ENCODE measurements around the gene SPRR2B.
"Not testable (repeated sequence)": the region's sequence is repeated elsewhere in the genome, so short reads cannot be mapped to it uniquely, and the experiment has no call there.

SPRR2B gene

GRCh38 chr1:153032677-153033308 lies 38.6 kb downstream of the SPRR2B start:
- DNase-seq = no peak

- no peak for DNase-seq
These were observed 39.3 kb downstream of the SPRR2B start for GRCh38 chr1:153032073-153032472.

- no peak for DNase-seq
These were observed 40.5 kb downstream of the SPRR2B start, which contains the start of gene SPRR1B for GRCh38 chr1:153030895-153031294. TSS of gene SPRR1B (plus strand) at chr1:153031203. CDS start at chr1:153032346, 1,143 bp downstream.

- no peak for DNase-seq
These were observed 42.6 kb downstream of the SPRR2B start for GRCh38 chr1:153028766-153029165.

- DNase-seq = no peak
These were observed 45.6 kb downstream of the SPRR2B start for GRCh38 chr1:153025797-153026196.

- no peak for DNase-seq
These were observed 47.0 kb downstream of the SPRR2B start for GRCh38 chr1:153024413-153024812.

- no peak for DNase-seq
These were observed 48.3 kb downstream of the SPRR2B start for GRCh38 chr1:153023109-153023508.

GRCh38 chr1:153022340-153022739 lies 49.1 kb downstream of the SPRR2B start:
- not testable (repeated sequence) for DNase-seq

- DNase-seq = not testable (repeated sequence)
These were observed 49.6 kb downstream of the SPRR2B start for GRCh38 chr1:153021829-153022228.
